Endometrial microvascular endothelial cells (primary cell): ENCODE data around the gene OR52E2. TPM values are rescaled to one million over a fixed set of nuclear protein-coding genes. Genes with fewer than 3 reads are reported as not detected.

Source experiments
- in situ Hi-C: cut with HindIII; loops from 2 replicates; pipeline ENCODE4 v1.10.0; 2017; ENCODE audit warnings: low sequenced_read_pairs, low pct_unique_long_range_greater_than_20kb; ENCODE audit errors: inconsistent ontology term
- total RNA-seq: library from RNA; depleted of rRNA; stranded (reverse); fragments of >200 nt; gene quantifications from one replicate; pipeline ENCODE4 v1.2.3, GENCODE V29; 2015; ENCODE audit errors: inconsistent ontology term

OR52E2 gene
- total RNA-seq, 1 donor from 2014 or later, result not detected

GRCh38 chr11:5037926-5038325 is 21.5 kb downstream of the OR52E2 start:
- in situ Hi-C loops, result no loop called here

- in situ Hi-C loops, result no loop called here
Measured at GRCh38 chr11:5036669-5037068, 22.8 kb downstream of the OR52E2 start.

- in situ Hi-C loops, result no loop called here
Measured at GRCh38 chr11:5021996-5022395, 37.4 kb downstream of the OR52E2 start.

- in situ Hi-C loops, result no loop called here
Measured at GRCh38 chr11:5013012-5013411, 46.4 kb downstream of the OR52E2 start.

- in situ Hi-C loops, result no loop called here
Measured at GRCh38 chr11:5011254-5011653, 48.2 kb downstream of the OR52E2 start.

Other genes with a start within 250 kb of the OR52E2 start
- not detected for gene OR51F2, start 238.3 kb downstream of the OR52E2 start, total RNA-seq
- not detected for gene OR51S1, start 210.4 kb downstream of the OR52E2 start, total RNA-seq
- gene OR51T1, start 177.7 kb downstream of the OR52E2 start, total RNA-seq, result not detected
- not detected for gene OR51A7, start 155.8 kb downstream of the OR52E2 start, total RNA-seq
- gene OR51G2, start 140.3 kb downstream of the OR52E2 start, total RNA-seq, result not detected
- gene OR51G1, start 135.3 kb downstream of the OR52E2 start, total RNA-seq, result not detected
- not detected for gene OR51A4, start 112.0 kb downstream of the OR52E2 start, total RNA-seq
- gene OR51A2, start 103.9 kb downstream of the OR52E2 start, total RNA-seq, result not detected
- gene OR51L1, start 64.8 kb downstream of the OR52E2 start, total RNA-seq, result not detected
- not detected for gene OR52J3, start 13.1 kb downstream of the OR52E2 start, total RNA-seq
- not detected for gene OR52E1, start 9.9 kb upstream of the OR52E2 start, total RNA-seq
- not detected for gene OR52A5, start 78.7 kb upstream of the OR52E2 start, total RNA-seq
- gene OR52A1, start 95.1 kb upstream of the OR52E2 start, total RNA-seq, result not detected
- not detected for gene OR51V1, start 141.1 kb upstream of the OR52E2 start, total RNA-seq
- not detected for gene HBB, start 167.4 kb upstream of the OR52E2 start, total RNA-seq
- not detected for gene HBD, start 174.9 kb upstream of the OR52E2 start, total RNA-seq
- gene HBG1, start 190.2 kb upstream of the OR52E2 start, total RNA-seq, result not detected
- gene HBG2, start 195.2 kb upstream of the OR52E2 start, total RNA-seq, result not detected
- gene HBE1, start 210.3 kb upstream of the OR52E2 start, total RNA-seq, result not detected
- not detected for gene OR51B4, start 242.3 kb upstream of the OR52E2 start, total RNA-seq